Suppressor macrophage treated with lipopolysaccharide for 4 hours (primary cell): ENCODE data around the gene TEX48.
A peak's percentile ranks its signal among the peaks of the same experiment; 100 is the strongest.

ENCODE experiments used
- DNase-seq: peaks from one replicate; pipeline ENCODE4 v3.0.0-alpha.2; 2020

TEX48 gene

GRCh38 chr9:114681594-114682332 lies at the start of gene TEX48:
Gene TEX48, minus strand, starts transcription at chr9:114682192. Its CDS starts 10,469 bp downstream, at chr9:114671723.
- peak; percentile 92 for DNase-seq

GRCh38 chr9:114731701-114732100 lies 49.7 kb upstream of the TEX48 start:
- DNase-seq, result no peak

GRCh38 chr9:114729706-114730105 lies 47.7 kb upstream of the TEX48 start:
- DNase-seq, result no peak

- no peak for DNase-seq
Measured at GRCh38 chr9:114725930-114726329, 43.9 kb upstream of the TEX48 start.

- DNase-seq, result no peak
Measured at GRCh38 chr9:114724744-114725143, 42.8 kb upstream of the TEX48 start.

GRCh38 chr9:114723931-114724330 lies 41.9 kb upstream of the TEX48 start:
- no peak for DNase-seq

GRCh38 chr9:114722937-114723620 lies 41.1 kb upstream of the TEX48 start:
- DNase-seq, result no peak

- DNase-seq, result peak; percentile 58
Measured at GRCh38 chr9:114722081-114722621, 40.2 kb upstream of the TEX48 start.

- no peak for DNase-seq
Measured at GRCh38 chr9:114721491-114722079, 39.6 kb upstream of the TEX48 start.

GRCh38 chr9:114720086-114720676 lies 38.2 kb upstream of the TEX48 start:
- DNase-seq, result peak; percentile 16

GRCh38 chr9:114719290-114719689 lies 37.3 kb upstream of the TEX48 start:
- no peak for DNase-seq

GRCh38 chr9:114718801-114719221 lies 36.8 kb upstream of the TEX48 start:
- no peak for DNase-seq

- no peak for DNase-seq
Measured at GRCh38 chr9:114717908-114718486, 36.0 kb upstream of the TEX48 start.

GRCh38 chr9:114709636-114710035 lies 27.6 kb upstream of the TEX48 start:
- no peak for DNase-seq

GRCh38 chr9:114706711-114707110 lies 24.7 kb upstream of the TEX48 start:
- DNase-seq, result no peak

GRCh38 chr9:114701988-114702387 lies 20.0 kb upstream of the TEX48 start:
- no peak for DNase-seq

- DNase-seq, result no peak
Measured at GRCh38 chr9:114697951-114698351, 16.0 kb upstream of the TEX48 start.

- peak; percentile 75 for DNase-seq
Measured at GRCh38 chr9:114696814-114697544, 15.0 kb upstream of the TEX48 start.

- DNase-seq, result no peak
Measured at GRCh38 chr9:114695948-114696347, 14.0 kb upstream of the TEX48 start.

- DNase-seq, result no peak
Measured at GRCh38 chr9:114694719-114695269, 12.8 kb upstream of the TEX48 start.

GRCh38 chr9:114694146-114694545 lies 12.2 kb upstream of the TEX48 start:
- DNase-seq, result no peak
